Stimulated activated CD4-positive, alpha-beta T cell treated with anti-CD3 and anti-CD28 coated beads, Interleukin-1b, Interleukin-23, amount 100 ng/mL, for 48 hours (primary cell): ENCODE results near the gene CDH2.

Experiments
- DNase-seq: peaks from one replicate; pipeline ENCODE4 v3.0.0-alpha.2; 2020

The CDH2 gene

GRCh38 chr18:28176948-28177827 is at the start of gene CDH2:
Gene CDH2, minus strand, starts transcription at chr18:28177130. Its CDS starts 108 bp downstream, at chr18:28177022.
- no peak for DNase-seq

GRCh38 chr18:28212060-28212459 is 35.1 kb upstream of the CDH2 start:
- no peak for DNase-seq

- no peak for DNase-seq
These were observed 31.9 kb upstream of the CDH2 start for GRCh38 chr18:28208712-28209265.

- DNase-seq, result no peak
These were observed 31.3 kb upstream of the CDH2 start for GRCh38 chr18:28208268-28208667.

GRCh38 chr18:28204154-28204553 is 27.2 kb upstream of the CDH2 start:
- no peak for DNase-seq

- no peak for DNase-seq
These were observed 24.1 kb upstream of the CDH2 start for GRCh38 chr18:28201056-28201455.

GRCh38 chr18:28198620-28199019 is 21.7 kb upstream of the CDH2 start:
- DNase-seq, result no peak

GRCh38 chr18:28193177-28193778 is 16.3 kb upstream of the CDH2 start:
- DNase-seq, result no peak

- no peak for DNase-seq
These were observed 12.7 kb upstream of the CDH2 start for GRCh38 chr18:28189400-28190239.

- DNase-seq, result no peak
These were observed 8.2 kb upstream of the CDH2 start for GRCh38 chr18:28185121-28185520.

GRCh38 chr18:28183418-28184078 is 6.6 kb upstream of the CDH2 start:
- no peak for DNase-seq

- DNase-seq, result no peak
These were observed 4.7 kb upstream of the CDH2 start for GRCh38 chr18:28181616-28182015.

- no peak for DNase-seq
These were observed 1.8 kb upstream of the CDH2 start for GRCh38 chr18:28178720-28179119.

- no peak for DNase-seq
These were observed 1.1 kb upstream of the CDH2 start for GRCh38 chr18:28177828-28178635.

- no peak for DNase-seq
These were observed 307 bp downstream of the CDH2 start for GRCh38 chr18:28176698-28176947.

GRCh38 chr18:28175930-28176697 is 816 bp downstream of the CDH2 start:
- no peak for DNase-seq

GRCh38 chr18:28175150-28175929 is 1.6 kb downstream of the CDH2 start:
- no peak for DNase-seq

GRCh38 chr18:28174181-28174905 is 2.6 kb downstream of the CDH2 start:
- no peak for DNase-seq

GRCh38 chr18:28171837-28172236 is 5.1 kb downstream of the CDH2 start:
- no peak for DNase-seq

GRCh38 chr18:28168725-28169124 is 8.2 kb downstream of the CDH2 start:
- no peak for DNase-seq
